GM12892 (cell line): ENCODE measurements around the gene UBASH3B.

Source experiments
- DNase-seq: peaks from one replicate; pipeline ENCODE4 v3.0.0; 2011; ENCODE audit not compliant: insufficient read length
- FAIRE-seq: peaks from 2 replicates; lab custom pipeline; 2011; peaks lifted over from hg19 to GRCh38; lab: Jason Lieb, UNC
- POLR2A ChIP-seq: IDR thresholded peaks from 2 replicates; pipeline ENCODE4 v1.6.1; 2011; ENCODE audit warnings: low read depth, low read length, control low read depth
- POLR2AphosphoS5 ChIP-seq: IDR thresholded peaks from 2 replicates; pipeline ENCODE4 v1.6.1; 2011; ENCODE audit warnings: low read depth, low read length, control low read depth
- TAF1 ChIP-seq: IDR thresholded peaks from 2 replicates; pipeline ENCODE4 v1.6.1; 2011; ENCODE audit warnings: low read depth, mild to moderate bottlenecking, control low read depth, low read length, borderline replicate concordance

UBASH3B gene

DNA sequence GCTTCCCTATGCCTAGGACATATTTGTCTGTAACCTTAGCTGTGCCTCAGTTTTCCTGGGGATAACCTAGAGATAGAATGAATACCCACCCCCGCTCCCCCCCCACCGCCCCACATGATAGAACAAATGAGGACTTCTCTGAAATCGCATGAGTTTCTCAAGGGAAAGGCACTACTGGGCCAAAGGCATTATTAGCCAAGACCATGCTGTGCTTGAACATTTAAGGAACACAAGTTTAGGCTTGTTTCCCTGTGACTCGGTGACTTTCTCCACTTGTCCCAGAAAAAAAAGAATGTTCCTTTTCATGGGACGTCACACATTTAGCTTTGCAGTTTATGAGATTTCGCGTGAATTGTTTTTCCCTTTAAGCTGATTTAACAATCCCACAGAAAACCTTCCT is 131.4 kb downstream of the UBASH3B start:
- TF ChIP-seq TAF1 (no peak), POLR2A (no peak), POLR2AphosphoS5 (no peak)
- DNase-seq (no peak), FAIRE-seq (no peak)

DNA sequence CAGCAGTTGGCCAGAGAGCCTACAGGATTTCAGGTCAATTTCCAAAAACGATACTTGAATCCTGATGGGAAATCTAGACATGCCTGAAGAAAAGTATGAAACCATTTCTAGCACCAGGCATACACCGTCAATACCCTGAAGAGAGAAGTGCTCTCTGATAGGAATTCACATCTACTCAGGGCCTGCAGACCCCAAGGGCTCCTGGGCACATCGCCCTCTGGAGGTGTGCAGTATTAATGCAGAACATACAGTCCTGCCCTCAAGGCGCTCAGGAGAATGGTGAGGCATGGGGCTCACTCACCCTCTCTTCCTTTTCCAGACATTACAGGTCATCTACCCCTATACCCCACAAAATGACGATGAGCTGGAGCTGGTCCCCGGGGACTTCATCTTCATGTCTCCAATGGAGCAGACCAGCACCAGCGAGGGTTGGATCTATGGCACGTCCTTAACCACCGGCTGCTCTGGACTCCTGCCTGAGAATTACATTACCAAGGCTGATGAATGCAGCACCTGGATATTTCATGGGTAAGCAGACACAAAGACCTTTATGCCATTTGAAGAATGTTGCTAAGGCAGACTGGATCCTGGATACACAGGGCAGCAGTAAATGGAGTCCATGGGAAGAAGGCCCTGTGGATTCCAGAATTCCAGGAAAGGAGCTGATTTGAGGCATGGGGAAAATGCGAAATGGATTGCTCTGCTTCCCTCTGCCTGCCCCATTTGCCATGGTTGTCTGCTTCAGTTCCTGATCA is 133.4 kb downstream of the UBASH3B start:
- no peak for FAIRE-seq
- TF ChIP-seq TAF1 (no peak), POLR2A (no peak), POLR2AphosphoS5 (no peak)
- DNase-seq = no peak

DNA sequence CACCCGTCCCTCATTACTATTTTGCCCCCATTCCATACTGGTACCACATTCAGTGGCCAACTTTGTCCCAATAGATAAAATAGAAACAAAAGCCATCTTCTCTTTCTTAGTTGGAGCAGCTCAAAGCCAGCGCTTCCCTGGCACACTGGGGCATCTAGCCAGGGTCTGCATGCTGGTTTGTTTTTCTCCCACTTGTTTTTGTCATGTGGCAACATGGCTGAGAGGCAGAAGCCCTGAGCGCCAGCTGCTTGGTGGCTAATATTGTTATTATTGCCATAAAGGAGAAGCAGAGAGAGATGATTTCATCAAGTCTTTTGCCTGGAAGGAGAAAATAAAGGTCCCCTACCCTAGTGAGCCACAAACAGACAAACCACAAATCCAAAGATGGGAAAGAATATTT is 134.4 kb downstream of the UBASH3B start:
- TF ChIP-seq POLR2A (no peak), POLR2AphosphoS5 (no peak), TAF1 (no peak)
- no peak for FAIRE-seq
- no peak for DNase-seq

DNA sequence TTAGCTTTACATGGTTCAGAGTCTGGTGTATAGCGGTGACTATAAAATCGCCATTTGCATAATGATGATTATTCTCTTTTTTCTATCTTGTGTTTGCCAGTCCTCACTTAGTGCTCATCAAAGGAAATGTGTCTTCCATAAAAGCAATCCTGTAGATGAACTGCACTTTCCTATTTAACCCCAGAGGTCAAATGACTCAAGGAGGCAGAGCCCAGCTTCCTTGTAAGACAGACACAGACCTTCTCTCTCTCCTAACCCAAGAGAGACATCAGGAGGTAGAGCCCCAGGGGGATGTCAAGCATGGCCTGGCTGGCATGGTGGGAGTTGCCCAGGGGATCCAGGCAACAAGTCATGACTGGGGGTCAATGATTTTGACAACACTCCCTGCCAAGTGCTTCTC is 135.9 kb downstream of the UBASH3B start:
- DNase-seq (no peak), FAIRE-seq (peak; percentile 63)
- TF ChIP-seq TAF1 (no peak), POLR2A (no peak), POLR2AphosphoS5 (no peak)

DNA sequence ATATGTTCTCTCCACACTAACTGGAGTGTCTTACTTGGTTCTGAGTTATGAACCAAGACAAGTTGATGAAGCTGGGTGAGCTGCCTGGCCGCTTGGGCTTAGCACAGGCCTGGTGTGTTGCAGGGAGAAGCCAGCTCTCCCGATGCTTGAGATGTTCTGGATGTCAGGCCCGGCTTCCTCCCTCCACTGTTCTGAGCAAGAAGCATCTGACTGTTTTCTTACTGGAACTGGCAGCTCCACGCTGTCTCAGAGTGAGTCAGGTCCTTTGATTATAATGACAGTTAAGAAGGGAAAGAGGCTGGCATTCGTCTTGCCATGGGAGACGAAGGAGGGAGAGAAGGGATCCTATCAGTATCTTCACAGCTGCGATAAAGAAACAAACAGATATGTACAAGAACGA is 136.3 kb downstream of the UBASH3B start:
- no peak for DNase-seq

DNA sequence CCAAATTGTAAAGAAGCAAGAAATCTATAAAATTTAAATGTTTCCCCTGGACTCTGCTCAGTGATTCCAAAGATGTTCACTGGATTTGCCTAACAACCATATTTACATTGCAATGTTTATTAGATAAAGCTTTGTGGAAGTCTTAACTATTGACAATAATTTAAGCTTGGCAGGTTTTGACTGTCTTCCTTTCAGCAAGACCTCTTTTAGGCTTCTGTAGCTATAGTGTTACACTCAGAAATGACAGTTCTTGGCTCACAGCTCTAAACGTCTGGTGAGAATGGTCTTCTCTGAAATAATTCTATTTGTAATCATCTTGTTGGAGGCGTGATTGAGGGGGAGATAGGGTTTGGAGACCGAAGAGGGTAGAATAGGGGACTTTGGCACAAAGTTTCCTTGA is 138.0 kb downstream of the UBASH3B start:
- DNase-seq (no peak), FAIRE-seq (no peak)
- TF ChIP-seq POLR2AphosphoS5 (no peak), POLR2A (no peak), TAF1 (no peak)

More for the DNA sequence above, 136.3 kb downstream of the UBASH3B start:
- FAIRE-seq = no peak
- TF ChIP-seq POLR2A = no peak
- TF ChIP-seq TAF1 = no peak
- TF ChIP-seq POLR2AphosphoS5 = no peak

DNA sequence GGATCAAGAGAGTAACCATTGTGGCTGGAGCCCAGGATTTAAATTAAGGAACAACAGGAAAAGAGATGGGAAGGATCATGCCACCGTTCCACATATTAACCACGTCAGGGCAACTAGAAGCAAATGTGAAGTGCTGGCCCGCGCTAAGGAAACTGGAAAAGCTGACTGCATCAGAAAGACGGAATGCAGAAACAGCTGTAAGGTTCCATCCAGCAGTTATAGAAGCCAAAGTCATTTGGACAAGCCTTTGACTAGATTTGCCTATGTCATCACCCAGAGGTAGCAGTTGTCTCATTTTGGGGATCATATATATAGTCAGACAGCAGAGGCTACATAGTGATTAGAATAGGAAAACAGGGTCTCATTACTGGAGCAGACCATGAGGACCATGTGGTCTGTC is 139.8 kb downstream of the UBASH3B start:
- DNase-seq (no peak), FAIRE-seq (no peak)
- TF ChIP-seq POLR2AphosphoS5 = no peak
- TF ChIP-seq POLR2A = no peak
- TF ChIP-seq TAF1 = no peak

DNA sequence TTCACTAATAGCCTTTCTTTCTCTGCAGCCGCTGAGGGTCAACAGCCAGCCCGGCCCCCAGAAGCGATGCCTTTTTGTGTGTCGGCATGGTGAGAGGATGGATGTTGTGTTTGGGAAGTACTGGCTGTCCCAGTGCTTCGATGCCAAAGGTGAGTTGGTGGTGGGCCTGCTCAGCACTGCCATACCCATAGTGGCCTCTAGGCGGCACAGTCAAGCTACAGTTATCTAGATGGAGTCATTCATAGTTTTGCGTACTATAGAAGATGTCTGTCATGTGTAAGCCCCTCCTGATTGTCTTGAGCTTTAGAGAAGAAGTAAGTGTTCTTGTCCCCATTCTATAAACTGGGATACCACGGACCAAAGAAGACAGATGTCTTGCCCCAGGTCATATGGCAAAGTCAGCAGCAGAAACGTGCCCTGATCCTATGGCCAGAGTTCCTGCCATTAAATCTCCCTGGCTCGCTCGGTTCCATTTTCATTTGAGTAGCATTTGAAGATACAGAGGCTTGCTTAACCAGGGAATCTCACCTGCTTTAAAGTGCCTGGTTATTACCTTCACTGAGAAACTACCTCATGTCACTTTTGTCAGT is 140.7 kb downstream of the UBASH3B start:
- TF ChIP-seq TAF1 (no peak), POLR2AphosphoS5 (no peak), POLR2A (no peak)
- peak; percentile 32 for DNase-seq
- FAIRE-seq = peak; percentile 98

DNA sequence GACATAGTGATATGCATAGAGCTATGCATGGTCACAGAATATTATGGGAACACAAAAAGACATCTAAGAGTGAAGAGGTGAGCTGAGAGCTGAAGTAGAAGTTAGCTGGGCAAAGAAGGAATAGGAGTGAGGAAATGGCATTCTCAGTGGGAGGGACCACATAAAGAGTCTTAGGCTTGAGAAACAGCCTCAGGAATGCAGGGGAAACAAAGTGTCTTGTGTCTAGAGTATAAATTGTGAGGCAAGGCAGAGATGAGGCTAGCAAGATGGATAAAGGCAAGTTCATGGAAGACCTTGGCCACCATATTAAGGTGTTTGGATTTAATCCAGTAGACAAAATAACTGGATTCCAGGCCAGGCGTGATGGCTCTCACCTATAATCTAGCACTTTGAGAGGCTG is 142.1 kb downstream of the UBASH3B start:
- TF ChIP-seq POLR2A = no peak
- TF ChIP-seq TAF1 = no peak
- no peak for TF ChIP-seq POLR2AphosphoS5
- no peak for DNase-seq
- FAIRE-seq = no peak

DNA sequence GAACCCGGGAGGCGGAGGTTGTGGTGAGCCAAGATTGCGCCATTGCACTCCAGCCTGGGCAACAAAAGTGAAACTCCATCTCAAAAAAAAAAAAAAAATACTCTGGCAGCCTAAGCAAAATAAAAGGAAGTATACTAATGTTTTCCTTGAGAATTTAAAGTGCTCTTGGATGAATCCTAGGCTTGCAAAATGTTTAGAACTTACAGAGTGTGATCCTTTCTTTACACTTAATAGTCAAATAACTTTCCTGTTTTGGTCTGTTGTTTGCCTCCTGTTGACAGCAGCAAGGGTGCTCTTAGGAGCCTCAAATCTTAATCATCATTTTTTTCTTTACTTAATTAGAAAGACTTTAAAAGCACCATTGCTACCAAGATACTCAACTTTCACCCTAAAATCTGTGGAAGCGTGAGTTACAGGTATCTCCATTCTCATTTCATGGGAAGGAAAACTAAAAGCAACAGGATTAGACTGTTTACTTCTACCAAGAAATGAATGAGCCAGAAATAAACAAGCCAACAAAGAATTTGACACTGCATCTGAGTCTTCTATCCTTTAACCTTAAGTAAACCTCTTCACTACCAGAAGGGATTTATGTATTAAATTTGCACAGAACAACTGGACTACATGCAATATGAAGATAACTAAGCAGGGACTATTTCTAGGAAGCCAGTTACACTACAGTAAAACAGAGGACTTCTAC is 144.0 kb downstream of the UBASH3B start:
- no peak for FAIRE-seq
- no peak for DNase-seq
- no peak for TF ChIP-seq POLR2AphosphoS5
- TF ChIP-seq TAF1 = no peak
- no peak for TF ChIP-seq POLR2A

DNA sequence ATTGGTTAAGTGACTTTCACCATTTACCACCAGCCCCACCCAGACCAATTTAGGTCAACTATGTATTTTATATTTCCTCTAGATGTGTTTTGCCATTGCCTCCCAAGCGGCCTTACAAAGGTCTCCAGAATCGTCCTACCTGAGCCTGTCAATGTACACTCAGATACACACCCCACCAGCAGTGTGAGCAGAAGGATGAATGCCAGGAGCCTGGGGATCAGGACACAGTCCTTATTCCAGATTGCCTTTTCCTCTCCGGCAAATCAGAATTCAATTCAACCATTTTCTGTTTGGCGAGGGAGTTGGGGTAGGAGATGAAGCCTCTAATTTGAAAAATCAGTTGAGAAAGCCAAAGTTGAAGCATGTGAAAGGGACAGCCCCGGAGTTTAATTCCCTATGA is 147.4 kb downstream of the UBASH3B start:
- TF ChIP-seq POLR2AphosphoS5 = no peak
- TF ChIP-seq TAF1 = no peak
- no peak for TF ChIP-seq POLR2A
- FAIRE-seq = no peak

DNA sequence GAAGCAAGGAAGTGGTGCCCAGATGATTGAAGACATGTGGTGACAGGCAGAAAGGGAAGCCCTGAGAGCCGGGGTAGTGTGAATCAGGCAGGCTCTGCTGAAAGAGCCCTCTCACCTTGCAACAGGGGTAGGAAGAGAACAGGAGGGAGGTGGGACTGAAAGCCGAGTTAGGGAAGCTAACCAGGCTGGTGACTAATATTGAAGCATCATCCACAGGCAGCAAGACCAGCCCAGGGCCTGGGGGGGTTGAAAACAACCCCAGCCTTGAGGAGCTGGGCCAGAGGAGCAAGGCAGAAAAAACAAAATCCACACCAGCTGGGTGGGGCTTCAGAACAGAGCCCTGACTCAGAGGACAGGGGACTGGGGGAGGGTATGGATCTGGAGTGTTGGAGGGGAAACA is 147.8 kb downstream of the UBASH3B start:
- no peak for TF ChIP-seq POLR2A
- no peak for TF ChIP-seq TAF1
- TF ChIP-seq POLR2AphosphoS5 = no peak
- FAIRE-seq (peak; percentile 80), DNase-seq (no peak)

More for the DNA sequence above, 147.4 kb downstream of the UBASH3B start:
- no peak for DNase-seq
